ENCODE measurements around the gene GABRB3.

GABRB3 gene

DNA sequence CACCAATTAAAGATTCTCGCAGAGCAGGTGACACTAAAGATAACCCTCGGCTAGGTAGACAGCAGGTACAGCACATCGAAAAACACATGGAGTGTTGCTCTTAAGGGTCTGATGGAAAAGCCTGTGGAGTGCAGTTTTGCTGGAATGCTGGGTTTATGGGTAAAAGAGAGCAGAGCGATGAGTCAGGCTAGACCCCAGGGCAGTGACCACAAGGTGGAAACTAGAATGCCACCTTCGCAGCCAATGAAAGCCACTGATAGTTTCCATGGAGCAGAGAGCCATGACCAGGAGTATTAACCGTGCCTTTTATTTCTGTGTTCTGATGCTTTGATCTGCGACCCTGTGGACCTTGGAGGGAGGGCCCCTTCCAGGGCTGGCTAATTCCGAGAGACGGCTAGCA, 149.8 kb downstream of the GABRB3 start:
- DNase-seq: no peak

DNA sequence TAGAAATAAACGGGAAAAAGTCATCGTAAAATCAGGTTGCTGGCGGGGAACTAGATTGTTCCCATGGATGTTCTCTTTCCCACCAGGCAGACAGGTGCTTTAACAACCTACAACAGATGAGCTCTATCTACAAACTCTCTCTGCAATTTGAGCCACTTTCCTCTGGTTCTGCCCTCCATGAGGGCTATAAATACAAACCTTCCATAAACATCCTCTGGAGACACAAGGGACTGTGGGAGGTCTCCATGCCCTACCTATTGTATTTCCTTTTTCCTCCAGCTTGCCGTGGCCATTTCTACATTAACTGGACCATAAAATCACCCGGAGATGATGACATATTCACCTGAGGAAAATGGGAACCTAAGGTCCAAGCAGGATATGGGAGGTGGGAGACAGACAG, 151.1 kb downstream of the GABRB3 start:
- no peak for DNase-seq

DNA sequence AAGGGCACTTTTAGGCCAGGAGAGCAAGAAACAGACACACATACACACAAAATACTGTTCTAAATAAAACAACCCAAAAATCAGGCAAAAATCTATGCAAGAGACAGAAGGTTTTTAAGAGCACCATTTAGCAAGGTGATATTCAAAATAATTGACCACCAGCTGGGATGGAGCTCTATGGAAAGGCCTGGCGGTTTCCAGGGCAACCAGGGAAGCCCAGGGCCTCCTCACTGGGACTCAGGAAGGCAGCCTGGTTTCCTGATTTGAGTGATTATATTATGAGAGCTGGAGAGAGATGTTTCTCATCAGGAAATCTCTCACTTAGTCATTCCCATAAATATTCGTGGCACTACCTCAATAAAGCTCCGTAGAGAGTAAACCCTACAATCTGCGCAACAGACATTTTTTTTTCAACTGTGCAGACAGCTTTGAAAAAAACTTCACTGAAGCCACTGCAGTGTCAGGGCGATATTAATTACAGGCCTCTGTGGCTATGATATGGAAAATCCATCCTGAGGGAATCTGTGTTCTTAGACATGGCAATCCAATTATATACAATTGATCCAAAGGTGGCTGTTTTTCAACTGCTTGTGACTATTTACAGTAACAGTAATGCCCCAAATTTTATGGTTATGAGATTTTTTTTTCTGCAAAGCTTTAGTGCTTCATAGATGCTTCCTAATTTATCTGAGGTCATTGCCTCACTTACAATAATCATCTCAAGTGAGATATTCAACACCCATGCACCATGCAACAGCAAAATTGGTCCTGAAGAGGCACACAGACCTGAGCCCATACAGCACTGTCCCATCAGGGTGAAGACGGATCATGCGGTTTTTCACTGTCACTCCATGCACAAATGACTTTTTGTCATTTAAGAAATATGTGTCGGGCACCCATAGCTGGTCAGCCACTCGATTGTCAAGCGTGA, 152.1 kb downstream of the GABRB3 start:
- no peak for DNase-seq

DNA sequence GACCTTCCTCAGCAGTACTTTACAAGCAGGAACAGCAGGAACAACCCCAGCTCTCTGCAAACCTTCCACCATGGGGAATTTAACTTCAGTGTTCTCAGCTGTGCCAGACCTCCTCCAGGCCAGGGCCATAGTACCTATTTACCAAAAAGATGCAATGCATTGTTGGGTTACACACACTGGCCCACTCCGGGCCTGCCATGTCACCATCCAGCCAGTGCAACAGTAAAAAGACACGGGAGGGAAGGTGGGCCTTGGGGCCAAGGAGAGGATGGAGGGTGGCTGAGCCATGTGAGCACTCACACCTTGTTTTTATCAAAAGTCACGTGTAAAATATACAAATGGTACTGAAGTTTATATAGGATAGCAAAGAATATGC, 157.0 kb downstream of the GABRB3 start:
- no peak for DNase-seq

DNA sequence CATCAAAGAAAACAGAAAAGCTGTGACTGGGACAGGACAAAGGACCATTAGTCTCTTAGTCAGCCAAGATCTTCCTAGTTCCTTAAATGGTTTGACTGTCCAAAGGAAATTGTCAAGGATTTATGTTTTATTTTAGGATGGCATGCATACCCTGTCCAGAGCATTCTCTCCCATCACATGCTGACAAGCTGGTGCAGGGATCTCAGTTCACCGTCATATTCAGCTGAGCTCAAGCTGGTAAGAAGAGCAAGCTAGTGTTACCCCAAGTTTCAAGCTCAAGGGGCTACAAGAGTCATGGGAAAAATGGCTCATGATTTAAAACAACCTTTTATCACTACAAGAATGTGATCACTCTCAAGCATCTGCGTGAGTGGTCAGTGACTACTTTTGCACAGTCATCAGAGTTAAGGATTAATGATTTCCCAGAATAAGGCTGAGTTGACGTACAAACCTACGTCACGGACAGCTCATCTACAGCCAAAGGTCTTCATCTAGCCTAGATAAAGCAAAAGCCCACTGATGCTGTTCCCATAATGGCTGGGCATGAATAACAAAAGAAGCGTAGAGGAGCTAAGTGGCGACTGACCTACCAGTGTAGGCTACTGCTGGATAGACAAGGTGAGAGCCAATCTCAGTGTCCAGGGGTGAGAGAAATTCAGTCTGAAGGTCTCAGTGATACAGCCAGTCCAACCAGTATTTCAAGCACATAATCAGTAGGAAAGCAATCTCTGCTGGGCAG, 157.5 kb downstream of the GABRB3 start:
- no peak for DNase-seq

DNA sequence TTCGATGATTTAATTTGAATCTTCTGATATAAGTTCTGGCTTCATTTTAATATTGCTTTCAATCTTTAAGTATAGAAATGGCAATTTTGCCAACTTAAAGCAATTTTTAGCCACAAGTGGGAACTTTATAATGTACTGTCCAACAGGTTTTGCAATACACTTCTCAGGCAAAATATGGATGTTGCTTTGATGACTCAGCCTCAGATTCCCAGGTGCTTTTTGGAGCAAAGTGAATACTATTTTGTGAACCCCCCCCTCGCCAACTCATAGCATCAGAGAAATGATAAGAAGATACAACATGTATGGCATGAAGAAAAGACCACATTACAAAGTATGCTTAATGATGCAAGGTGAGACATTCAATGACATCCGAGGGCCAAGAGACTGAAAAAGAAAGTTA, 158.1 kb downstream of the GABRB3 start:
- DNase-seq: no peak

DNA sequence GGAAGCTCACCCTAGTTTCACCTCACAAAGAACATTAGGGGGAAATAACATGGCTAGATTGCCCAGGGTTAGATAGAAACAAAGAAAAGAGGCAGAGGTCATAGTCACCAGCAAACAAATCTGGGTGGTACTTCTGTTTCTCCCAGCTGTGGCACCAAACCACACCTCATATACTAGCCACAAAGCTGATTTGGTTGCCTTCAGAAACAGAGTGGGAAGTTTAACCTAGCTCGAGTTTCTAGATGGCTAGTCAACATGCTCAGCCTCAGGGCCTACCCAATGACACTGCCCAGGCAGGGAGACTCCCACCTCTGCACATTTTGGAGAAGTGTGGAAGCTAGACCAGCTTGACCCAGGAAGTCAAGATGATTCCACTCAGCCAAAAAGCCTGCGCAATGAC, 174.2 kb downstream of the GABRB3 start:
- DNase-seq: no peak

DNA sequence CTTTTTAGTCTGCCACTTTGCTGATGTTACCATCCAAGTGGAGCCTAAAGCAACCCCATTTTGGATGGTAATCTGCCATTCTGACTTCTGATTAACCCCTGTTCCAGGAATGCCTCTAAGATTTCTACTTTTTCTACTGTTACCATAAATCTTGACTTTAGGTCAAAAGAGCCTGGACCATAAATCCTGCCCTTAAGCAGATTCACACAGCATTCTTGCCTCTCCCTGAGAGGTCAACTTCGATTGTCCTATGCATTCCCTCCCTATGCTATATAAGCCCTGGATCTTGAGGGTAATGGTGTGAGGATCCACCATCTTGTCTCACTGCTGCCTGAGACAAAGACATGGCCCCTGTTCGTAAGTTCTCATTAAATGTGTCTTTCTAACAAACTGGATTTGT, 177.3 kb downstream of the GABRB3 start:
- DNase-seq: no peak

DNA sequence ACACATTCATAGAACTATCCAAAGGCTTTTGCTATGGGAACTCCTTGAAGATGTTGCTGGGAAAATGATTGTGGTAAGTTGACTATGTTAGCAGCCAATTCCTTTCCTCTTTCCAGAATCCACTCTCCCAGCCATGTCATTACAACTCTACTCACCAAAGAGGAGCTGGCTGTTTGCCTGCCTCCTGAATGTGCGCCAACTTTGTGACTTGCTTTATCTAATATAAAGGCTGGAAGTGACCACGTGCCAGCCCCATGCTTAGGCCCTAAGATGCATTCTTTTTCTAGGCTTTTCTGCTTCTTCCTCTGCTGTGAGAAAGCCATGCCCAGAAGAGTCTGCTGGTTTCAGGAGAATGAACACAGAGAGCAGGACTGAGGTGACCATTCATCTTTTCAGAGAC, 182.2 kb downstream of the GABRB3 start:
- no peak for DNase-seq

DNA sequence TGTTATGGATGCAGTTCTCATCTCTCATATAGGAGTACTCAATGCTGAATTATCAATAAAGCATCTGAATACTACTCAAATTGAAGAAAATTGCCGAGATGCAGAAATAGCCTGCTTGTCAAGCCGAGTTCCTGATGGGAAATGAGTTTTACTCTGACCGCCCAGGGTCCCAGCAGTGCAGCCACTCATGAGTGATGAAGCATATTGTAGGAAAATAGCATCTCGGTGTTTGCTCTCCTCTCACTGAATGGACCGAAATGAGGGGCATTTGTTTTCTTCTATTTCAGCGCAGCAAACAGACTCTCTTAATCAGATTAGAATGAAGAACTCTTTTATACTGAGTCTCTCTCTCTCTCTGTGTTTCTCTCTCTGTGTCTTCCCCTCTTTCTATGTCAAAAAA, 190.0 kb downstream of the GABRB3 start:
- DNase-seq: no peak

DNA sequence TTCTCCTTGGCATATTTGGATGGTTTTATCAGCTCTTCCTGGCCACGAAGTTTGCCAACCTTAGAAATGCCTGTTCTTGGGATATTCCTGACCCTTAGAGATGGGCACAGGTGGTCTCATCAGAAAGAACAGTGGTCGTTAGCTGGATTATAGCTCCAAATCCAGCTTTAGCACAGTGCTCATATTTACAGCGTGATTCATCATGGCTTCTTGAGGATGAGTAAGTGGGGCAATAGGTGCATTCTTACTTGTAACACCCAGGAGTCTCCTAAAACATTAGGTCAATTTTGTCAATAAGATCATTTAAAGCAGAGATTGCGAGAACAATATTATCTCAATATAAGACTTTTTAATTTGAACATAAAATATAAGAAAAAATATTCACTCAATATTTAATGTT, 191.9 kb downstream of the GABRB3 start:
- DNase-seq: no peak

DNA sequence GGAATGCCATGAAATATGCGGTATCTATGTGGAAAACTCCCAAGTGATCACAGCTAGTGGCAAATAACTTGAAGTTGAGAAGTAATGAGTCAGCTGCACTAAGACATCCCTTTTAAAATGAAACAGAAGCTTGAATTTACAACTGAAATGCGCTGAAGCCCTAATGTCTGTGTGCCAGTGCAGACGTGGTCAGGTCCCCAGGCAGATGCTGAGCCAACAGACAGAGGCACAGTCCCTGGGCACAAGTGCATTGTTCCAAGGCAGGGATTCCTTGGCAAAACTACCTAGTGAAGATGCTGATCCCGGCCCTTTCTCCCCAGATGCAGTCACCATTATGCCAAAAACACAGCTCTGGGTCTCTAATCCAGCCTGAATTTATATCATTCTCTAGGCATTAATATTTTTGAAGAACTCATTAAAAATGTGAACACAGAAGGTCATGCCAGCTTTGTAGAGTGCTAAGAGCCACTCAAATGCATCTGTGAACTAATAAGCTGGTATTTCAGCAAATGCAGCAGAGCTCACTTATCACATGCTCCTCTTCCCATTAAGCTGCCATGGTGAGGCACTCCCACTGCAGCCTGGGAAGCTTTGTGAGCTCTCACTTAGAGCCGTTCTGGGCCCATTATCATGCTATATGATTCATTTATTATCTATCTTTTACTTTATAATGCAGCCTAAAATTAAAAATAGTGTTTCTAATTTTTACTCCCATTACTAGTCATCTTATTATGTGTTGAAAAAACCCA, 200.1 kb downstream of the GABRB3 start:
- no peak for DNase-seq

DNA sequence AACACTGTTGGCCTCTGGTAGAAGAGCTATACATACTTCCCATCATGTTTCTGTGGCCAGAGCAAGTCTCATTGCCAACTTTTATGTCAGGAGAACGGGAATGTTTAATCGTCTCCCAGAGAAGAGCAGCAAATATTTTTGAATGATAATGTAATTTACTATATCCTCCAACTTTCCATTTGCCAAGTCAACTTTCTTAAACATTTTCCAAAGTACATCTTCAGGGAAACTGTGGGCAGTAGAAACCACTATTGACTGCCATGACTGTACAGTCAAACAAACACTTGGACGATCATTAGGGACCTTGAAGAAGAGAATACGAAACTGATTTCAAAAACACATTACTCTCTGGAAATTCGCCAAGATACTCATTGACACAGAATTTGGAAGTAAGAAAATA, 201.5 kb downstream of the GABRB3 start:
- DNase-seq: no peak

DNA sequence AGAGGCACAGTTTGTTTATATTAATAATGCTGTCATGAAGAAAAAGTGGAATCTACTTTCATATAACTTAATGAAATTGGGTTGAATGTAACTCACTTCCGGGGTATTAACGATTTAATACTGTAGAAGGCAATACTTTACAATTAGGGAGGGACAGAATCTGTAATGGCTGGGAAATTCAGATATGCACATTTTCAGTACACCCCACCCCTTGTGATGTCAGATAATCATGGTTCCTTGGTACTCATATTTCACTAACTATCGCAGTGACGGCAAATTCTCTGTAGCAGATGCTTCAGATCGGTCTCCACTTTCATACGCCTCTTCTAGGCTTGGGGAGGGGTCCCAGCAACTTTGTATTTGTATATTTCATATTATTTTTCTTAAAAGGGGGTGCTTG, 207.3 kb downstream of the GABRB3 start:
- DNase-seq: no peak

DNA sequence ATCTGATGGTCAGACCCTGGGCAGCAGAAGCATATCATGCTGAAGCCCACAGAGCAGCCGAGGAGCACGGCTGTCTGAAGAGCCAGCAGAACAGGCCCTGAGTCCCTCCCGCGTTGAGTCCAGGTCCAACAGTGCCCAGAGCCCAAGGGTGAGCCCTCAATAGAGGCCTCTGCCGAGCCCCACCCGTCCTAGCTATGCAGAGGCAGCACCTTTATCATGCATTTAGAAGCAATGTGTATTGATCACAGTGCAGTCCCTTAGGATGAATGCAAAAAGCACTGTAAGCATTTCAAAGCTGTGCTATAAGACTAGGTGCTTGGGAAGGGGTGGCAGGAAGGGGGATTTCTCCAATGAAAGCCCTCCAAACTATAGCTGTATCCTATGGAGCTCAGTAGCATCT, 208.5 kb downstream of the GABRB3 start:
- DNase-seq: no peak

DNA sequence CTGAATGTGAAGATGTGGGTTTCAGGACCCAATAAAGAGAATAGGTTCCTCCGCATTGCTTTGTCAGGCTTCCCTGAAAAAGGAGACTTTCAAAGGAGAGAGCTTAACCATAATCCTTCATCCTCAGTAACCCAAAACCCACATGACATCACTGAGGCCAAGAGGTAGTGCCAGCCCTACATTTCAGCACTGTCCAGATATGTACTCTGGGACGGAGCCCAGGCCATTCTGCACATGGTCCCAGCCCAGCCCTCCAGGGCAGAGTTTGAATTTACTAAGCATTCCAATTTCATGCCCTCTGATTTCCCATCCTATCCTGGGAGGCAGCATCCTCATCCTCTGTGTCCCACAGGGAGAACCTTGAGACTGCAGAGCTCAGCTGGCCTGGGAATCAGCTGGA, 210.5 kb downstream of the GABRB3 start:
- no peak for DNase-seq

DNA sequence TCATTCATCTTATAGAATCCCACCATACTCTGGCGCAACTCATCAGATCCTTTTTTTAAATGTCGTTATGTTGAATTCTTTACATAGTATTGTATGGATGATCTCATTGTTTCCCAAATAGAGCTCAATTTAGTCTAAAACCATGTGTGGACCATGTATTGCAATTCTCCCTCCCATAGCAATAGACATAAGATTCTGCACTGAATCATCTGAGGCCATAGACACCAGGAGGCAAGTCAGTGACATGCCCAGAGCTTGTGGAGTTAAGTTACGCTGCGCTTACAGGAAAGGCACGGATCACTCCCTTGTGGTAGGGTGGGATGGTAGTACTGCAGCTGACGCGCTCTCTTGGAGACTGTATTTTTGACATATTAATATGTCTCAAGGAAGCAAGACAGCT, 211.0 kb downstream of the GABRB3 start:
- DNase-seq: no peak

DNA sequence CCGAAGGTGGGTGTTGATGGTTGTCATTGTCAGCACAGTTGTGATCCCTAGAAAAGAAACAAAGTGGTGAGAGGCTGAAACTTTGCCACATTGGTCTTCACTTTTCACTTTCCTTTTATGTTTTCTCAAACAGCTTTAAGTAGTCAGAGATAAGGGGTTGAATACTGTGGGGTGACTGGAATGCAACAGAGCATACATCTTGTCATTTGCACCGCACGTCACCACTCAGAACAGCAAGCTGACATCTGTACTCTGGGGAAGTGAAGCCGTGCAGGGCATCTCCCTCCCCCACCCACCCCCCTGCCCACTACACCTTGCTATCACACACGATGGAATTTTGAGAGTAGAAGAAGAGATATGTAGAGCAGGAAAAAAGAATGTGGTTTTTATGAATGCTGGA, 211.7 kb downstream of the GABRB3 start:
- DNase-seq: no peak

DNA sequence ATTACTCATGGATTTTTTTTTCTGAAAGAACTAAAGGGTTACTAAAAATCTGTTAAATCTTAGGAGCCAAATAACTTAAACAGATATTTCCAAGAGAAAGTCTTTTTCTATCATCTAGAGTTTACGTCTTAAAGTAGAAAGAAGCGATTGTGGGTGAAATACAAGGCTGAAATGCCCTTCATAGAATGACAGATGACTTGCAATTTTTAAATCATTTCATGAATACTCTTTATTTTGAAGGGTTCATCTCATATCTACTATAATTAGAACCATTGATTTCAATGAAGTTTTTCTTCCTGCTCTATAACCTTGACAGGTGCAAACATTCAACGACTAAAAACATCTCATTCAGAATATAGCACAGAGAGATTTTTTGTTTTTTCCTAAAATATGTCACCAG, 217.0 kb downstream of the GABRB3 start:
- DNase-seq: no peak

DNA sequence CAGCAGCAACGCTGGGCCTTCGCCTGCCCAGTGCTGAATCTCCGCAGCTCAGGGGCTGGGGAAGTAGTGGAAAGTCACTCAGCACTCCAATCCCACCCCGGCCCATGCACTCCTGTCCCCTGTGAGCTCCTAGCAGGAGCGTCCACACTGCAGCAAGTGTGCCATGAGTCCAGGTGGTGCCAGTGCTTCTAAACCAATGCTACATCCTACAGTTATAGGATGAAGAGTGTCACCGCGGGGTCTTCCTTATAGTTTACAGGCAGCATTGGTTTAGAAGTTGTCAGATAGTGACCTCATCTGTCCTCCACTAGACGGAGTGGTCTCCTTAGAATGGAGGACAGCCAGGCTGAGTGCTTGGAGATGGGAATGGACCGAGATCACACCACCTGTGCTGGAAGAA, 221.4 kb downstream of the GABRB3 start:
- no peak for DNase-seq

DNA sequence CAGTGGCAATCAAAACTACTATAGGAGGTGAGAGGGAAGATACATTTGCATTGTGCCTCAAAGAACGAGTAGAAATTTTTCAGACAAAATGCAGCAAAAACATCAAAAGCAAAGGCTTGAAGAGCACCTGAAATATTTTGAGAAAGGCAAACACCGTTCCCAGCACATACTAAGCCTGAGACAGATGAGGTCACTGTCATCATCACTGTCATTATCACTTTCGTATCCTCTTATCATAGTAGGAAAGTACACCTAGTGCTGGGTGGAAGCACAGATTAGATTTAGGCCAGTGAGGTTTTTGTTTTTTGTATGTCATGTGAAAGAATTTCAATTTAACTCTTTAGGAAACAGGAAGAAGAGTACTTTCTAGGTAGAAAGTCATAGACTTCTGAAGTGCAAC, 222.0 kb downstream of the GABRB3 start:
- no peak for DNase-seq

DNA sequence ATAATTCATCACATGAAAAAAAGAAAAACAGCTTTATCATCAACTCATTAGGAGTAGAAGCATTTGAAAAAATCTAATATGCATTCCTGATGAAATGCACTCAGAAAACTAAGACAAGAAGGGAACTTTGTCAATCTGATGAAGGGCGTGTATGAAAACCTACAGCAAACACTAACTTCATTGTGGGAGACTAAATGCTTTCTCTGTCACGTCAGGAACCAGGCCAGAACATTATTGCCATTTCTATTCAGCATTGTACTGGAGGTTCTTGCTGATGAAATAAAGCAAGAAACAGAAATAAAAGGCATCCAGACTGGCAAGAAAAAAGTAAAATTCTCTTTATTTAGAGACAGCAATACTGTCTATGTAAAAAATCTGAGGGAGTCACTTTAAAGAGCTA, 235.2 kb downstream of the GABRB3 start:
- DNase-seq: no peak

DNA sequence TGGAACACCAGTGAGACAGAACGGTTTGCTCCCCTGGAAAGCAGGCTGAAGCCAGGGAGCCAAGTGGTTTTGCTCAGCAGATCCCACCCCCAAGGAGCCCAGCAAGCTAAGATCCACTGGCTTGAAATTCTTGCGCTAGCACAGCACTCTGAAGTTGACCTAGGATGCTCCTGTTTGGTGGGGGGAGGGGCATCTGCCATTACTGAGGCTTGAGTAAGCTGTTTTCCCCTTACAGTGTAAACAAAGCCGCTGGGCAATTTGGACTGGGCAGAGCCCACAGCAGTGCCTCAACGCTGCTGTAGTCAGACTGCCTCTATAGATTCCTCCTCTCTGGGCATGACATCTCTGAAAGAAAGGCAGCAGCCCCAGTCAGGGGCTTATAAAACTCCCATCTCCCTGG, 241.4 kb downstream of the GABRB3 start:
- DNase-seq: no peak

DNA sequence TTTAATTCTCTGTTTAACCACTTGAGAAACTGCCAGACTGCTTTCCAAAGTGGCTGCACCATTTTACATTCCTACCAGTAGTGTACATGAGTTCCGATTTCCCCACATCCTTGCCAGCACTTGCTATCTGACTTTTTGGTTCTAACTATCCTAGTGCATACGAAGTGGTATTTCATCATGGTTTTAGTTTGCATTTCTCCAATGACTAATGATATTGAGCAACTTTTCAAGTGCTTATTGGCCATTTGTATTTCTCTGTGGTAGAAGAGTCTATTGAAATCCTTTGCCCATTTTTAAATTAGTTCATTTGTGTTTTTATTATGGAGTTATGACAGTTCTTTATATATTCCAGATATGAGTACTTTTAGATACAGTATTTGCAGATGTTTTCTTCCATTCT, 247.8 kb downstream of the GABRB3 start:
- DNase-seq: no peak

All from NCI-H1092 (cell line).